Endothelial cell of umbilical vein (primary cell): ENCODE data around the gene CLIP4. TPM values are rescaled to one million over a fixed set of nuclear protein-coding genes. Genes with fewer than 3 reads are reported as not detected.

ENCODE experiments used
- Bru-seq: library from RNA; stranded (reverse); fragments of 400-500 nt; gene quantifications from one replicate; lab custom pipeline; 2021; lab: Mats Ljungman, UMichigan
- BruChase-seq, 2 experiments: library from RNA; stranded (reverse); fragments of 400-500 nt; gene quantifications; one replicate each; lab custom pipeline; 2021; lab: Mats Ljungman, UMichigan
- BruUV-seq: library from RNA; stranded (reverse); fragments of 400-500 nt; replicated peaks from 2 replicates; lab custom pipeline; 2021; lab: Mats Ljungman, UMichigan
- CTCF ChIA-PET: fragments of 300-600, 350-600 bp; sonication (Branson Sonifier 250); formaldehyde crosslinking; loops from one replicate; lab custom pipeline; 2021; ENCODE audit warnings: antibody characterized with exemption, inconsistent platforms; lab: Charles Lee
- POLR2A ChIA-PET: fragments of 300-600, 350-600 bp; sonication (Branson Sonifier 250); formaldehyde crosslinking; loops from one replicate; lab custom pipeline; 2021; ENCODE audit warnings: antibody characterized with exemption, inconsistent platforms; lab: Charles Lee
- DNase-seq: peaks from one replicate; pipeline ENCODE4 v3.0.0-alpha.2; 2011; ENCODE audit warnings: low read depth, low spot score
- FAIRE-seq: peaks from 2 replicates; lab custom pipeline; 2011; peaks lifted over from hg19 to GRCh38; lab: Jason Lieb, UNC
- H2AFZ ChIP-seq: 2 replicates; pipeline ENCODE4 v1.6.0; 2012; ENCODE audit warnings: low read depth, low read length, control low read depth, inconsistent platforms
- H3K27ac ChIP-seq: 2 replicates; pipeline ENCODE4 v1.5.1; 2011; ENCODE audit warnings: low read depth, mild to moderate bottlenecking, control low read depth, low read length, moderate library complexity; ENCODE audit not compliant: insufficient read depth
- H3K27me3 ChIP-seq, 2 experiments: 2 replicates each; pipeline versions ENCODE4 v1.6.0 to v1.6.1; 2011; ENCODE audit warnings: low read length in 2 of 2, mixed read lengths in 1 of 2; ENCODE audit not compliant: control insufficient read depth in 2 of 2, insufficient read depth in 2 of 2
- H3K36me3 ChIP-seq, 2 experiments: 2 replicates in 1 of 2; 3 replicates in 1 of 2; pipeline ENCODE4 v1.5.1; 2011; ENCODE audit warnings: low read length in 2 of 2, mild to moderate bottlenecking in 1 of 2, moderate library complexity in 1 of 2; ENCODE audit not compliant: control insufficient read depth in 2 of 2, insufficient read depth in 2 of 2; ENCODE audit errors: extremely low read depth in 1 of 2
- H3K4me1 ChIP-seq: 3 replicates; pipeline ENCODE4 v1.5.1; 2011; ENCODE audit warnings: mild to moderate bottlenecking, low read length; ENCODE audit not compliant: control insufficient read depth, insufficient read depth; ENCODE audit errors: extremely low read depth
- H3K4me2 ChIP-seq: 2 replicates; pipeline ENCODE4 v1.6.1; 2011; ENCODE audit warnings: low read length, control low read depth, mixed read lengths; ENCODE audit not compliant: insufficient read depth
- H3K4me3 ChIP-seq, 3 experiments: fragments of 200-600 bp in 1 of 3; sonication (generic), shearing (Covaris generic) in 1 of 3; replicated peaks in 1 of 3; 2 replicates each; pipeline ENCODE4 v1.5.1; 2011 to 2016; ENCODE audit warnings: control low read depth in 3 of 3, low read length in 3 of 3, mild to moderate bottlenecking in 2 of 3, inconsistent platforms in 1 of 3, low read depth in 1 of 3, moderate library complexity in 1 of 3; ENCODE audit not compliant: insufficient read depth in 1 of 3
- H3K79me2 ChIP-seq: 2 replicates; pipeline ENCODE4 v1.6.0; 2012; ENCODE audit warnings: low read length, inconsistent platforms; ENCODE audit not compliant: control insufficient read depth, insufficient read depth
- H3K9ac ChIP-seq: replicated peaks from 2 replicates; pipeline ENCODE3; 2011; ENCODE audit warnings: low read length, control low read depth; ENCODE audit not compliant: insufficient read depth; ENCODE audit errors: extremely low read depth
- H3K9me1 ChIP-seq: replicated peaks from 3 replicates; pipeline ENCODE4 v1.6.0; 2011; ENCODE audit warnings: mild to moderate bottlenecking, low read length; ENCODE audit not compliant: control insufficient read depth, insufficient read depth; ENCODE audit errors: extremely low read depth
- H3K9me3 ChIP-seq: replicated peaks from 2 replicates; pipeline ENCODE4 v1.5.1; 2012; ENCODE audit warnings: low read length, inconsistent platforms; ENCODE audit not compliant: control insufficient read depth, insufficient read depth
- H4K20me1 ChIP-seq: replicated peaks from 2 replicates; pipeline ENCODE3; 2011; ENCODE audit warnings: mild to moderate bottlenecking, low read length; ENCODE audit not compliant: control insufficient read depth, insufficient read depth; ENCODE audit errors: extremely low read depth
- FOS ChIP-seq: IDR thresholded peaks from 2 replicates; pipeline ENCODE4 v1.6.1; 2011; ENCODE audit warnings: mild to moderate bottlenecking, low read length, moderate library complexity, borderline replicate concordance; ENCODE audit not compliant: insufficient read depth
- POLR2A ChIP-seq: IDR thresholded peaks from 2 replicates; pipeline ENCODE4 v1.6.1; 2012; ENCODE audit warnings: low read depth, mild to moderate bottlenecking, control low read depth, low read length
- dilution Hi-C: fragments of 300-500 bp; cut with MboI; formaldehyde crosslinking; loops from one replicate; pipeline ENCODE4 v1.15.0; 2019; ENCODE audit warnings: low sequenced_read_pairs; ENCODE audit not compliant: extremely low pct_ligation_motif_present
- intact Hi-C: fragments of 100-400 bp; cut with micrococcal nuclease; formaldehyde crosslinking; loops from one replicate; pipeline ENCODE4 v1.10.0; 2022
- long read RNA-seq: library from polyadenylated mRNA; stranded (forward); transcript quantifications from one replicate; pipeline ENCODE4 v2.0.0, GENCODE V29; 2021
- polyA minus RNA-seq, 3 experiments: library from RNA; depleted of rRNA, polyadenylated mRNA; stranded (reverse); fragments of >200 nt; gene quantifications; 1 replicate in 1 of 3; 2 replicates in 2 of 3; pipeline ENCODE4 v1.2.3, GENCODE V29; 2011
- polyA plus RNA-seq, 4 experiments: library from polyadenylated mRNA; depleted of rRNA in 3 of 4; stranded (reverse) in 3 of 4; unstranded in 1 of 4; fragments of >200 nt; gene quantifications; 2 replicates each; pipeline versions ENCODE4 v1.2.1 to v1.2.3, GENCODE V29; 2011 to 2012; ENCODE audit warnings: missing spikeins in 1 of 4
- total RNA-seq: library from RNA; stranded (reverse); gene quantifications from 2 replicates; pipeline ENCODE4 v1.2.3, GENCODE V29; 2021

CLIP4 gene, protein sequence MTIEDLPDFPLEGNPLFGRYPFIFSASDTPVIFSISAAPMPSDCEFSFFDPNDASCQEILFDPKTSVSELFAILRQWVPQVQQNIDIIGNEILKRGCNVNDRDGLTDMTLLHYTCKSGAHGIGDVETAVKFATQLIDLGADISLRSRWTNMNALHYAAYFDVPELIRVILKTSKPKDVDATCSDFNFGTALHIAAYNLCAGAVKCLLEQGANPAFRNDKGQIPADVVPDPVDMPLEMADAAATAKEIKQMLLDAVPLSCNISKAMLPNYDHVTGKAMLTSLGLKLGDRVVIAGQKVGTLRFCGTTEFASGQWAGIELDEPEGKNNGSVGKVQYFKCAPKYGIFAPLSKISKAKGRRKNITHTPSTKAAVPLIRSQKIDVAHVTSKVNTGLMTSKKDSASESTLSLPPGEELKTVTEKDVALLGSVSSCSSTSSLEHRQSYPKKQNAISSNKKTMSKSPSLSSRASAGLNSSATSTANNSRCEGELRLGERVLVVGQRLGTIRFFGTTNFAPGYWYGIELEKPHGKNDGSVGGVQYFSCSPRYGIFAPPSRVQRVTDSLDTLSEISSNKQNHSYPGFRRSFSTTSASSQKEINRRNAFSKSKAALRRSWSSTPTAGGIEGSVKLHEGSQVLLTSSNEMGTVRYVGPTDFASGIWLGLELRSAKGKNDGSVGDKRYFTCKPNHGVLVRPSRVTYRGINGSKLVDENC
- total RNA-seq (21.7 and 24.0 TPM in 2 replicates), polyA plus RNA-seq (6.7 and 9.2 TPM in 2 replicates), polyA minus RNA-seq (31.2 and 34.1 TPM in 2 replicates), Bru-seq, nascent RNA (percentile 79 among the genes with signal in this experiment), BruChase-seq, experiment 1, labeled RNA remaining after a 6-hour chase (percentile 66 among the genes with signal in this experiment), BruChase-seq, experiment 2, labeled RNA remaining after a 2-hour chase (percentile 80 among the genes with signal in this experiment)
- polyA plus RNA-seq (2011; cell fraction: cytosol; rRNA removed): 7.4 and 10.8 TPM in 2 replicates
- polyA plus RNA-seq (2011; cell fraction: nucleus; rRNA removed): 37.7 and 50.7 TPM in 2 replicates
- 17.4 and 20.8 TPM in 2 replicates for polyA plus RNA-seq (2012)
- polyA minus RNA-seq (2011; cell fraction: cytosol; rRNA and poly(A)+ RNA removed): 9.2 TPM
- polyA minus RNA-seq (2011; cell fraction: nucleus; rRNA and poly(A)+ RNA removed): 54.2 and 74.1 TPM in 2 replicates
- long read RNA-seq, full-length matches to known transcripts: 10 of 30 reads
- long read RNA-seq, partial matches to known transcripts: 10 of 30 reads
- long read RNA-seq, other reads (novel, unspliced or antisense): 10 of 30 reads

DNA sequence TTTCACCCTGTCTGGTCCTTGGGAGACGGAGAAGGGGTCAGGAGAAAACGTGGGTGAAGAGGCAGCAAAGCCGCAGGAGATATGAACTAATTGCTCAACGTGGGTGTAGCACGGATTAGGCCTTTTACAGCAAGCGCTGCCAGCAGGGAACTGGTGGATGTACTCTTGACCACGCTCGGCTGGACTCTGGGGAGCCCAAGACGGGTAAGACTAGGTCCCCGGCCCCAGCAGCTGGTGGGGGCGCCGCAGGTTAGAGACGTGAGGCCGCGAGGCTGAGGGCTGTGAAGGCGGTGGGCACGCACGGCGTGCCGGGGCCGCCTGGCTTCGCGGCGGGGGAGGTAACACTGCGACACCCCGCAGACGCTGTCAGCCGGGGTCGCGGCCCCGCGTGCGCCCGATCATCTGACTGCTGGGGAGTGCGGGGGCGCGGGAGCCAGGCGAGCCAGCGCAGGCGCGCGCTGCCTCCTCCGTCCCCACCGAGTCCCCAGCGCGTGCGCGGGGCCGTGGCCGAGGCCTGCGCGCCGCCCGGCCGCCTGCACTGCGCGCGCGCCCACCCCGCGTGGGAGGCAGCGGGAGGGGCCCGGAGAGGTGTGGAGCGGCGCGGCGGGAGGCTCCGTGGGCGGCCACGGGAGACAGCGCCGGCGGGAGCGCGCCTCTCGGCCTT lies at the start of gene CLIP4:
Gene CLIP4, plus strand, starts transcription at position 470 of the 664 bp plus-strand sequence. CDS start 5,974 bp downstream, outside the sequence.
- intact Hi-C loops: loop anchor here (5.0 kb wide), 1 partner anchor 82 kb away; no protein-coding TSS in a partner anchor
- ChIA-PET CTCF (no interaction called here), POLR2A (interaction anchor here (0.6 kb wide), 1 partner anchor 88 kb away, joined by 3 read pairs; no protein-coding TSS in a partner anchor)
- no peaks in the 10 kb centered on the region for H3K9me3 ChIP-seq
- dilution Hi-C loops: no loop called here
- H3K4me3 ChIP-seq: peak within 1 kb of the TSS; percentile 63 to 91 (median 91)
- peaks cover 27% of the 10 kb centered on the region for H3K79me2 ChIP-seq
- TF ChIP-seq POLR2A (peak; percentile 22), FOS (no peak)
- peaks cover 31% of the 10 kb centered on the region for H3K4me1 ChIP-seq
- no peaks in the 10 kb centered on the region for H3K9me1 ChIP-seq
- peak within 1 kb of the TSS; percentile 92 for H2AFZ ChIP-seq
- H4K20me1 ChIP-seq: no peaks in the 10 kb centered on the region
- FAIRE-seq (no peak), DNase-seq (peak; percentile 40)
- BruUV-seq: no TSS peak
- H3K36me3 ChIP-seq: no peaks in the 10 kb centered on the region
- H3K9ac ChIP-seq: peak within 1 kb of the TSS; percentile 91
- H3K27ac ChIP-seq: peak within 1 kb of the TSS; percentile 80
- no peaks in the 10 kb centered on the region for H3K27me3 ChIP-seq
- peak within 1 kb of the TSS; percentile 97 for H3K4me2 ChIP-seq
